Measurements from ENCODE around the gene CTIF. TPM values are rescaled to one million over a fixed set of nuclear protein-coding genes. Genes with fewer than 3 reads are reported as not detected.

The CTIF gene
- total RNA-seq, 6 experiments from 2014 or later = 77.6 to 100 (median 79.2) TPM

DNA sequence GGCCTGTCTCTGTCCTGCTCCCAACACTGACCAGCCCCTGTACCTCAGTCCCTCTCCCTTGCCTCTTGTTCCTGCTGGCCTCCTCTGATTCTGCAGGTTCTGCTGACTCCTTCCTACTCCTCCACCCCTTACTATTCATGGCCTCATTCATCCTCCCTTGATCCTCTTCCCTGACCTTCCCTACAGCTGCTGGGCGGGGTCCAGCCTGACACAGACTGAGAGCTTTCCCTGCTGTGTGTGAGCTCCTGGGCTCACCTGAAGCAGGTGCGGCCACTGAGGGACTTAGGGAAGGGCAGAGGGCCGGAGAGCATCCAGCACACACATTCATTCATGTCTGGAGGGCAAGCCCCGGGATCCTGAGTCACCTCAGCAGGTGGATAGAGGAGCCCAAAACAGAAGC is 185.6 kb downstream of the CTIF start:
- Mint-ChIP-seq H3K4me1 (ENCODE audit: low read depth) (peaks cover 68% of the 10 kb centered on the region), H3K9me3 (peaks cover 33% of the 10 kb centered on the region), H3K27ac (no peak overlapping the region), H3K27me3 (ENCODE audit: insufficient read depth) (no peaks in the 10 kb centered on the region; the same call in none of the 2 replicates), H3K36me3 (ENCODE audit: low read depth) (peaks cover 72% of the 10 kb centered on the region), H3K4me3 (no peak overlapping the region)
- TF ChIP-seq, protein P1, sequence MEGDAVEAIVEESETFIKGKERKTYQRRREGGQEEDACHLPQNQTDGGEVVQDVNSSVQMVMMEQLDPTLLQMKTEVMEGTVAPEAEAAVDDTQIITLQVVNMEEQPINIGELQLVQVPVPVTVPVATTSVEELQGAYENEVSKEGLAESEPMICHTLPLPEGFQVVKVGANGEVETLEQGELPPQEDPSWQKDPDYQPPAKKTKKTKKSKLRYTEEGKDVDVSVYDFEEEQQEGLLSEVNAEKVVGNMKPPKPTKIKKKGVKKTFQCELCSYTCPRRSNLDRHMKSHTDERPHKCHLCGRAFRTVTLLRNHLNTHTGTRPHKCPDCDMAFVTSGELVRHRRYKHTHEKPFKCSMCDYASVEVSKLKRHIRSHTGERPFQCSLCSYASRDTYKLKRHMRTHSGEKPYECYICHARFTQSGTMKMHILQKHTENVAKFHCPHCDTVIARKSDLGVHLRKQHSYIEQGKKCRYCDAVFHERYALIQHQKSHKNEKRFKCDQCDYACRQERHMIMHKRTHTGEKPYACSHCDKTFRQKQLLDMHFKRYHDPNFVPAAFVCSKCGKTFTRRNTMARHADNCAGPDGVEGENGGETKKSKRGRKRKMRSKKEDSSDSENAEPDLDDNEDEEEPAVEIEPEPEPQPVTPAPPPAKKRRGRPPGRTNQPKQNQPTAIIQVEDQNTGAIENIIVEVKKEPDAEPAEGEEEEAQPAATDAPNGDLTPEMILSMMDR (IDR thresholded peaks at IDR 0.05) = no peak
- DNase-seq = no peak

DNA sequence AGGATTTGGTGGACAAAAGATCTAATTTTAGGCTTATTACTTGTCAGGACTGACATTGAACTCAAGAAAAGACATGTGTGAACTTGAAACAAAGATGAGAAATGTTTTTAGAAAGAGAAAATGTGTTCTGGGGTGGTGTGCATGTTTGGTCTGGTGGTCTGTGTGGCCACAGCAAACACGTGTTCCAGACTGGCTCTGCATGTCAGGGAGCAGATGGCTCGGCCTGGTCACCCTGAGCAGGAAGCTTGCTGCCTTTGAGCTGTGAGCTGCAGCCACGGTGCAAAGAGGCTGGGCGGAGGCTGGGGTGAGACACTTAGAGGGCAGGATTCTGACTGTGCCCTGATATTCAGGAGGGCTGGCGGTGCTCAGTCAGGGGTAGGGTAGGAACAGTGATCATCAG is 186.1 kb downstream of the CTIF start:
- Mint-ChIP-seq H3K27ac (no peak overlapping the region), H3K27me3 (ENCODE audit: insufficient read depth) (no peaks in the 10 kb centered on the region; the same call in none of the 2 replicates), H3K36me3 (ENCODE audit: low read depth) (peaks cover 72% of the 10 kb centered on the region), H3K4me1 (ENCODE audit: low read depth) (peaks cover 67% of the 10 kb centered on the region), H3K9me3 (peaks cover 33% of the 10 kb centered on the region), H3K4me3 (no peak overlapping the region)
- no peak for DNase-seq
- TF ChIP-seq, protein P1 (IDR thresholded peaks at IDR 0.05) = no peak

DNA sequence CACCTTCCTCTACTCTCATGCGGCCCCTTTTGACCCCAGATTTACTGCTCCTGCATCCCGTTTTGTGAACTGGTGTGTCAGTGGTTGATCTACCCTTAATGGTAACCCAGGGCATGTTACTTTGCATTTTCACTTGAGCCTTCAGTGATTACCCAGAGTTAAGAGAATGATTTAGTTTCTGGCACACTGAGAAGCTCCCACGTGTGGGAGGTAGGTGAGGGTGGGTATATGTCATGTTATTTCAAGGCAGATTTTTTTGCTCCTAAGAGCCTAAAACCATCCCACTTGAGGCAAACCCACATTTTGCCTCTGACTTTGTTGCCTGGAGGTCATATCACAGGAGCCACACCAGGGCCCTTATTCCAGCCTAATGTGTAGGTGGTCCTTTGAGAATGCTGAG is 186.7 kb downstream of the CTIF start:
- no peak for DNase-seq
- Mint-ChIP-seq H3K4me3 (no peak overlapping the region), H3K27ac (no peak overlapping the region), H3K36me3 (ENCODE audit: low read depth) (peaks cover 71% of the 10 kb centered on the region), H3K9me3 (peaks cover 33% of the 10 kb centered on the region), H3K27me3 (ENCODE audit: insufficient read depth) (no peaks in the 10 kb centered on the region; the same call in none of the 2 replicates), H3K4me1 (ENCODE audit: low read depth) (peaks cover 61% of the 10 kb centered on the region)
- TF ChIP-seq, protein P1 (IDR thresholded peaks at IDR 0.05) = no peak

- H3K36me3 Mint-ChIP-seq (ENCODE audit: low read depth) = peaks cover 58% of the 10 kb centered on the region
- peak overlapping the region; percentile 57 for H3K4me3 Mint-ChIP-seq
- H3K27me3 Mint-ChIP-seq (ENCODE audit: insufficient read depth) = no peaks in the 10 kb centered on the region; the same call in none of the 2 replicates
- no peak for DNase-seq
- peaks cover 49% of the 10 kb centered on the region for H3K4me1 Mint-ChIP-seq (ENCODE audit: low read depth)
- H3K9me3 Mint-ChIP-seq = peaks cover 33% of the 10 kb centered on the region
- TF ChIP-seq, protein P1 (IDR thresholded peaks at IDR 0.05) = no peak
- H3K27ac Mint-ChIP-seq = peak overlapping the region; percentile 92
Observed at GRCh38 chr18:48727681-48728080, 188.8 kb downstream of the CTIF start.

GRCh38 chr18:48728204-48728833 is 189.5 kb downstream of the CTIF start:
- peak; percentile 97 for DNase-seq
- peak overlapping the region; percentile 57 for H3K4me3 Mint-ChIP-seq
- H3K36me3 Mint-ChIP-seq (ENCODE audit: low read depth) = peaks cover 58% of the 10 kb centered on the region
- no peaks in the 10 kb centered on the region; the same call in none of the 2 replicates for H3K27me3 Mint-ChIP-seq (ENCODE audit: insufficient read depth)
- peaks cover 33% of the 10 kb centered on the region for H3K9me3 Mint-ChIP-seq
- TF ChIP-seq, protein P1 (IDR thresholded peaks at IDR 0.05) = no peak
- H3K4me1 Mint-ChIP-seq (ENCODE audit: low read depth) = peaks cover 55% of the 10 kb centered on the region
- peak overlapping the region; percentile 92 for H3K27ac Mint-ChIP-seq
